SK-N-MC (cell line): ENCODE results near the gene ZFYVE28.

Experiments used
- DNase-seq: peaks from one replicate; pipeline ENCODE4 v3.0.0-alpha.2; 2011; ENCODE audit warnings: low read depth, low spot score
- H3K27ac ChIP-seq: fragments of 200-600 bp; sonication (generic); 2 replicates; pipeline ENCODE4 v1.5.1; 2016; ENCODE audit warnings: mixed run types
- H3K36me3 ChIP-seq: fragments of 200-600 bp; sonication (generic); 2 replicates; pipeline ENCODE4 v1.6.1; 2017; ENCODE audit warnings: antibody characterized with exemption, low read length, mixed read lengths; ENCODE audit not compliant: insufficient read depth
- H3K4me3 ChIP-seq: fragments of 200-600 bp; sonication (generic); 2 replicates; pipeline ENCODE4 v1.5.1; 2016
- H3K9ac ChIP-seq: fragments of 200-600 bp; sonication (generic); 2 replicates; pipeline ENCODE4 v1.8.0; 2017; ENCODE audit warnings: mixed run types, mixed read lengths; ENCODE audit not compliant: insufficient read length
- H3K9me3 ChIP-seq: fragments of 200-600 bp; sonication (generic); 2 replicates; pipeline ENCODE4 v1.6.1; 2017; ENCODE audit warnings: low read depth, mild to moderate bottlenecking, antibody characterized with exemption, low read length, moderate library complexity, mixed read lengths
- EZH2 ChIP-seq: fragments of 200-600 bp; sonication (generic); IDR thresholded peaks from one replicate; pipeline ENCODE4 v1.6.1; 2017; ENCODE audit warnings: antibody characterized with exemption
- FOXP2 ChIP-seq: optimal IDR thresholded peaks from 2 replicates; pipeline ENCODE3; 2011; ENCODE audit warnings: mild to moderate bottlenecking, moderate library complexity; ENCODE audit not compliant: insufficient read depth; ENCODE audit errors: extremely low read length, control extremely low read depth
- POLR2AphosphoS5 ChIP-seq: IDR thresholded peaks from 2 replicates; pipeline ENCODE4 v1.6.1; 2012; ENCODE audit warnings: mild to moderate bottlenecking, low read depth, low read length, borderline replicate concordance

The ZFYVE28 gene

DNA sequence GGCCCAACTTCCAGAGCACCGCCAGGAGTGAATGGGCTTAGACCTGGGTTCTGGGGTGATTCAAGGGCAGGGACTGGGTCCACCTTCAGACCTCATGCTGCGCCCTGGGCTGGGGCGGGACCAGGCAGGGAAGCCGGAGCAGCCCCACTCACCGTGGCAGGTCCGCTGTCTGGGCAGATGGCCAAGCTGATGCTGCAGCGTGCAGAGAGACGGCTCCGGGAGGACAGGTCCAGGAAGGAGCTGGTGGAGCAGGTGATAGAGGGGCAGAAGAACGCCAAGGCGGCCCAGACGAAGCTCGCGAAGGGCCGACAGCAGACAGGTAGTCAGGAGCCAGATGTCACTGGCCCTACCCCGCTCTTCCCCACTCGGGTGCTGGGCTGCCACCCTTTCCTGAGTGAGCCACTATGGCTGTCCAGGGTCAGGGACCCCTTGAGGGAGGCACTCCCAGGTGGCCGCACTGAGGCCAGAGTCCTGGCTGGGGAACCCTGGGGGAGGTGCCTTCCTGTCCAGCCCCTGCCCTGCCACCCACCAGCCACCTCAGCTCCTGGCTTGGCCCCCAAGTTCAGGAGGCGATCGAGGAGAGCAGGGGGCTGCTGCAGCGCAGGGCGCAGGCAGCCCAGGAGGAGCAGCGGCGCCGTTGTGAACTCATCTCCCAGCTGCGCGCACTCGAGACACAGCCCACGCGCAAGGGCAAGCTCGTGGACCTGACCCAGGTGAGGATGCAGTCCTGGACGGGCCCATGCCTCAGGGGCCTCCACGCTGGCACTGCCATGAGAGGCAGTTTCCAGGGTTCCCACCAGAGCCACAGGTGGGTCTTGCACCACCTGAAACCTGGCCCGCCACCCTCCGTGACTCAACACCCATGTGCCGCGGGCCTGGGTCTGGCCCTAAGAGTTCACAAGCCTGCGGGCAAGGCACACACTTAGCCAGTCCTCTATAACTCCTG lies 40.4 kb upstream of the ZFYVE28 start:
- DNase-seq = no peak
- H3K4me3 ChIP-seq = no peak overlapping the region
- TF ChIP-seq EZH2 (no peak), FOXP2 (no peak), POLR2AphosphoS5 (no peak)
- H3K36me3 ChIP-seq = no peaks in the 10 kb centered on the region
- H3K27ac ChIP-seq = no peak overlapping the region
- no peaks in the 10 kb centered on the region for H3K9me3 ChIP-seq
- H3K9ac ChIP-seq = no peak overlapping the region

GRCh38 chr4:2457481-2458295 lies 39.2 kb upstream of the ZFYVE28 start:
- no peaks in the 10 kb centered on the region for H3K36me3 ChIP-seq
- H3K9ac ChIP-seq = no peak overlapping the region
- no peak for TF ChIP-seq FOXP2
- no peak for TF ChIP-seq POLR2AphosphoS5
- no peak for TF ChIP-seq EZH2
- DNase-seq = no peak
- no peak overlapping the region for H3K27ac ChIP-seq
- no peaks in the 10 kb centered on the region for H3K9me3 ChIP-seq
- no peak overlapping the region for H3K4me3 ChIP-seq

- Histone ChIP-seq H3K9me3 (no peaks in the 10 kb centered on the region), H3K9ac (no peak overlapping the region), H3K4me3 (no peak overlapping the region), H3K27ac (no peak overlapping the region), H3K36me3 (no peaks in the 10 kb centered on the region)
- TF ChIP-seq POLR2AphosphoS5 (no peak), EZH2 (no peak), FOXP2 (no peak)
- DNase-seq = no peak
These were observed 33.7 kb upstream of the ZFYVE28 start for GRCh38 chr4:2451821-2452785.

- TF ChIP-seq POLR2AphosphoS5 (no peak), FOXP2 (no peak), EZH2 (no peak)
- H3K36me3 ChIP-seq = no peaks in the 10 kb centered on the region
- H3K4me3 ChIP-seq = no peak overlapping the region
- no peak for DNase-seq
- no peak overlapping the region for H3K27ac ChIP-seq
- no peaks in the 10 kb centered on the region for H3K9me3 ChIP-seq
- H3K9ac ChIP-seq = no peak overlapping the region
These were observed 32.6 kb upstream of the ZFYVE28 start for GRCh38 chr4:2451036-2451520.

GRCh38 chr4:2450394-2451035 lies 32.1 kb upstream of the ZFYVE28 start:
- no peaks in the 10 kb centered on the region for H3K9me3 ChIP-seq
- H3K9ac ChIP-seq = no peak overlapping the region
- no peak overlapping the region for H3K4me3 ChIP-seq
- no peaks in the 10 kb centered on the region for H3K36me3 ChIP-seq
- no peak for TF ChIP-seq FOXP2
- TF ChIP-seq POLR2AphosphoS5 = no peak
- TF ChIP-seq EZH2 = no peak
- no peak for DNase-seq
- H3K27ac ChIP-seq = no peak overlapping the region

DNA sequence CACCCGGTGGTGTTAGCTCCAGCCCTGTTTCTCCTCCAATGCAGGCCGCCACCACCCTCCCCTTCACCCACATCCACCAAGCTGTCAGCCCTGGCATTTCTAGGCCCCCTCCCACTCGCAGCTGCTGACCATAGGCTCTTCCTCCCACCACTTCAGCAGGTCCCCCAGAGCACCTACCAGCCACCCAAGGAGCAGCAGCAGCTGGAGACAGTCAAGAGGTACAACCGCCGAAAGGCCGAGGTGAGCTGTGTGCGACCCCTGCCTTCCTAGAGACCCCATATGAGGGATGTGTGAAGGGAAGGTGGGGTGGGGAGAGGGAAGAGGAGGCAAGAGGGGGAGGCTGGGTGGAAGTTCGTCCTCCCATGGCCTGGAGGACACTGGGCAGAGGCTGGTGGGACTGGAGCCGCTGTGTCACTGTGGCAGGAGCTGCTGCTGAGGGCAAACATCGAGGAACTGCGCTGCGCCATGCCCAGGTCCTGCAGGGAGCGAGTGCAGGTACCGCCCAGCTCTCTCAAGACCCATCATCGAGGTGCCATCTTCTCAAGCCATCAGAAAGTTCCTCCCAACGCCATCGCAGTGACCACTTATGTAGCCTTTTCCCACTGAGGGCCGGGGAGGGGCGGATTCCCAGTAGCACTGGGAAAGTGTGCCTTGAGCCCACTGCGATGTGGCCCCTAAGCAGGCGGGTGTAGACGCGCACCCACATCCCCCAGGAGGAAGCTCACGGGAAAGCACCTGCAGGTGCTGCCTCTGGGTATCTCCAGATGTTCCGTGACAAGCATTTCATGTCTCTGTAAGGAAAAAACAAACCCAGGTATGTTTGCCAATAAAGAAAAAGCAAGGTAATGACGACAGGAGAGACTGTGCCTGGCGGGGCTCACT lies 31.3 kb upstream of the ZFYVE28 start:
- Histone ChIP-seq H3K9me3 (no peaks in the 10 kb centered on the region), H3K4me3 (no peak overlapping the region), H3K36me3 (no peaks in the 10 kb centered on the region), H3K27ac (no peak overlapping the region), H3K9ac (no peak overlapping the region)
- no peak for TF ChIP-seq EZH2
- no peak for TF ChIP-seq FOXP2
- no peak for TF ChIP-seq POLR2AphosphoS5
- no peak for DNase-seq

- DNase-seq = no peak
- no peak overlapping the region for H3K4me3 ChIP-seq
- H3K9ac ChIP-seq = no peak overlapping the region
- H3K9me3 ChIP-seq = no peaks in the 10 kb centered on the region
- H3K36me3 ChIP-seq = no peaks in the 10 kb centered on the region
- no peak overlapping the region for H3K27ac ChIP-seq
- TF ChIP-seq POLR2AphosphoS5 (no peak), FOXP2 (no peak), EZH2 (no peak)
These were observed 30.6 kb upstream of the ZFYVE28 start for GRCh38 chr4:2449051-2449450.
